GM19035 (cell line): Measurements from ENCODE around the gene NLRP7.

ENCODE experiments used
- ATAC-seq: cut with Tn5 transposase; IDR thresholded peaks from one replicate; pipeline ENCODE4 v1.9.1; 2021; ENCODE audit not compliant: unreplicated experiment

Gene NLRP7

GRCh38 chr19:54875506-54875905, 71.8 kb downstream of the NLRP7 start:
- no peak for ATAC-seq

GRCh38 chr19:54873990-54874389, 73.3 kb downstream of the NLRP7 start, which contains the start of gene FCAR:
Gene FCAR (plus strand): TSS chr19:54874235. CDS start chr19:54874290, 55 bp downstream.
- no peak for ATAC-seq
